Measurements from ENCODE around the gene SREBF2. TPM values are rescaled to one million over a fixed set of nuclear protein-coding genes. Genes with fewer than 3 reads are reported as not detected.

Gene SREBF2
- total and polyA plus RNA-seq, 9 of the 15 experiments (the other 6 are each of a cell fraction or from before 2014, with no cell fraction given): 1.1 to 84.2 (median 26.9) TPM

GRCh38 chr22:41826430-41827383 lies 6.2 kb upstream of the SREBF2 start:
- ChIA-PET CTCF (ENCODE audit: low intra/inter-chr PET ratio) (no interaction called here), POLR2A (interaction anchor here (0.7 to 1.9 kb wide), 4 partner anchors 9 to 674 kb away, joined by 3 to 6 read pairs (median 4); no protein-coding TSS in a partner anchor)
- H3K4me3 ChIP-seq: no peak overlapping the region
- DNase-seq (ENCODE audit: extremely low read depth in 1 of 4, low spot score in 3 of 4) (no peak), ATAC-seq (no peak), FAIRE-seq (no peak)
- no TSS peak for BruUV-seq (replicated peaks)
- peaks cover 14 to 17% of the 10 kb centered on the region in 2 experiments; a peak in 4 of 5 replicates for H3K4me1 ChIP-seq (replicated peaks in 1 of 2; ENCODE audit: control insufficient read depth in 2 of 2, insufficient read depth in 2 of 2, low read length in 2 of 2)
- no peak overlapping the region for H2AFZ ChIP-seq (ENCODE audit: low read depth, low read length)
- H3K79me2 ChIP-seq (ENCODE audit: control insufficient read depth, insufficient read depth, low read length): peaks cover 2% of the 10 kb centered on the region; the same call in 1 of the 3 replicates
- 75% methylated on average over 8 of the region's 11 CpGs for WGBS (ENCODE audit: insufficient coverage, low coverage, missing lambda C conversion rate)
- H3K9me3 ChIP-seq (replicated peaks; ENCODE audit: control insufficient read depth, insufficient read depth, low read depth, low read length): no peaks in the 10 kb centered on the region; the same call in 1 of the 2 replicates
- intact Hi-C loops (cut with micrococcal nuclease): no loop called here
- TF ChIP-seq FOXA3 (CRISPR knock-in tag; conservative IDR thresholded peaks at IDR 0.05 in 1 of 2, IDR thresholded peaks at IDR 0.05 in 1 of 2) (no peak), L3MBTL2 (IDR thresholded peaks at IDR 0.05) (no peak), TOE1 (IDR thresholded peaks at IDR 0.05; ENCODE audit: borderline replicate concordance) (no peak), TOE1 (CRISPR knock-in tag; IDR thresholded peaks at IDR 0.05; ENCODE audit: borderline replicate concordance, low read depth) (no peak), ZNF431 (CRISPR knock-in tag; IDR thresholded peaks at IDR 0.05) (no peak), ZBTB8A (IDR thresholded peaks at IDR 0.05; ENCODE audit: partially characterized antibody) (no peak), PBX2 (CRISPR knock-in tag; IDR thresholded peaks at IDR 0.05; ENCODE audit: low read depth) (no peak), PBX2 (tag; conservative IDR thresholded peaks at IDR 0.05; ENCODE audit: low read depth) (no peak), THAP12 (CRISPR knock-in tag; IDR thresholded peaks at IDR 0.05) (no peak), ZNF445 (CRISPR knock-in tag; IDR thresholded peaks at IDR 0.05; ENCODE audit: low read depth) (no peak), E2F4 (CRISPR knock-in tag; IDR thresholded peaks at IDR 0.05; ENCODE audit: low read depth) (no peak), HNRNPL (IDR thresholded peaks at IDR 0.05; ENCODE audit: low read depth, low read length) (no peak), ZNF766 (CRISPR knock-in tag; conservative IDR thresholded peaks at IDR 0.05) (no peak)
- H3K9ac ChIP-seq (ENCODE audit: insufficient read depth in 1 of 2, low read depth in 2 of 2, low read length in 2 of 2): peak overlapping the region in 1 of 2 experiments; percentile 52; a peak in 1 of 4 replicates
- H3K36me3 ChIP-seq (ENCODE audit: control insufficient read depth, insufficient read depth, low read length): peaks cover 25% of the 10 kb centered on the region; the same call in 2 of the 3 replicates
- no peaks in the 10 kb centered on the region for H3K9me1 ChIP-seq (ENCODE audit: control insufficient read depth, insufficient read depth, low read length)
- H4K20me1 ChIP-seq (replicated peaks; ENCODE audit: control insufficient read depth, insufficient read depth, low read length): no peaks in the 10 kb centered on the region
- H3K27me3 ChIP-seq (ENCODE audit: control insufficient read depth in 2 of 2, insufficient read depth in 2 of 2, low read length in 2 of 2): no peaks in the 10 kb centered on the region
- H3K27ac ChIP-seq (ENCODE audit: extremely low read depth, low read depth, low read length): no peak overlapping the region; the same call in 2 of the 3 replicates
- in situ Hi-C loops (cut with MboI): no loop called here
- no peak overlapping the region for H3K4me2 ChIP-seq (ENCODE audit: insufficient read depth, low read length)
